Neural progenitor cell (in vitro differentiated cells): ENCODE measurements around the gene GDF11.

Source experiments
- EZH2 ChIP-seq: fragments of 200-600 bp; sonication (generic); IDR thresholded peaks from 2 replicates; pipeline ENCODE4 v1.6.1; 2017; ENCODE audit warnings: antibody characterized with exemption, mild to moderate bottlenecking, moderate library complexity
- EZH2phosphoT487 ChIP-seq: fragments of 200-600 bp; sonication (generic); IDR thresholded peaks from 2 replicates; pipeline ENCODE4 v1.6.1; 2017; ENCODE audit warnings: antibody characterized with exemption
- TF ChIP-seq, protein P1 (sequence below): fragments of 200-600 bp; sonication (generic); IDR thresholded peaks from 2 replicates; pipeline ENCODE4 v1.5.1; 2017; ENCODE audit warnings: antibody characterized with exemption, mild to moderate bottlenecking

- TF ChIP-seq EZH2 (no peak), EZH2phosphoT487 (no peak)
- TF ChIP-seq, protein P1, sequence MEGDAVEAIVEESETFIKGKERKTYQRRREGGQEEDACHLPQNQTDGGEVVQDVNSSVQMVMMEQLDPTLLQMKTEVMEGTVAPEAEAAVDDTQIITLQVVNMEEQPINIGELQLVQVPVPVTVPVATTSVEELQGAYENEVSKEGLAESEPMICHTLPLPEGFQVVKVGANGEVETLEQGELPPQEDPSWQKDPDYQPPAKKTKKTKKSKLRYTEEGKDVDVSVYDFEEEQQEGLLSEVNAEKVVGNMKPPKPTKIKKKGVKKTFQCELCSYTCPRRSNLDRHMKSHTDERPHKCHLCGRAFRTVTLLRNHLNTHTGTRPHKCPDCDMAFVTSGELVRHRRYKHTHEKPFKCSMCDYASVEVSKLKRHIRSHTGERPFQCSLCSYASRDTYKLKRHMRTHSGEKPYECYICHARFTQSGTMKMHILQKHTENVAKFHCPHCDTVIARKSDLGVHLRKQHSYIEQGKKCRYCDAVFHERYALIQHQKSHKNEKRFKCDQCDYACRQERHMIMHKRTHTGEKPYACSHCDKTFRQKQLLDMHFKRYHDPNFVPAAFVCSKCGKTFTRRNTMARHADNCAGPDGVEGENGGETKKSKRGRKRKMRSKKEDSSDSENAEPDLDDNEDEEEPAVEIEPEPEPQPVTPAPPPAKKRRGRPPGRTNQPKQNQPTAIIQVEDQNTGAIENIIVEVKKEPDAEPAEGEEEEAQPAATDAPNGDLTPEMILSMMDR: no peak
These were observed 8.3 kb upstream of the GDF11 start for GRCh38 chr12:55734595-55734994.
